ENCODE results near the gene PSMG1.
A peak's percentile ranks its signal among the peaks of the same experiment; 100 is the strongest.
"Not testable (repeated sequence)": the region's sequence is repeated elsewhere in the genome, so short reads cannot be mapped to it uniquely, and the experiment has no call there.

PSMG1 gene

DNA sequence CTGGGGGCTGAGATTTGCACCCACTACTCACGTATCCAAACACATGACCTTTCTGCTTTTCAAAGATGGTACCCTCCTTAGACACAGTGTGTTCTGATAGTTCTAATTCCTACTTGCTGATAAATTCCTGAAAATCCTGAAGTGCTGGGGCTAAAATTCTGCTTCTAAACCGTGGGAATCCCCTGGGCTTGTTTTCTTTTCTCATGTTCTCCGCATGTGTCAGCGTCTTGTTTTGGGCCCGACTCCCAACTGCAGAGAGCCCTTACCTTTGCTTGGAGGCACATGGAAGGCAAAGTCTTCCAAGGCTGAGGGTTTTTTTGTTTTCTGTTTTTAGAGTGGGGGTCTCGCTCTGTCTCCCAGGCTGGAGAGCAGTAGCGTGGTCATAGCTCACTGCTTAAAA, 27.2 kb downstream of the PSMG1 start:
- no peak for DNase-seq (ENCODE audit: low spot score)

GRCh38 chr21:39155578-39155977, 27.7 kb downstream of the PSMG1 start:
- DNase-seq (ENCODE audit: low spot score), result no peak

GRCh38 chr21:39153842-39154241, 29.4 kb downstream of the PSMG1 start:
- no peak for DNase-seq (ENCODE audit: low spot score)

DNA sequence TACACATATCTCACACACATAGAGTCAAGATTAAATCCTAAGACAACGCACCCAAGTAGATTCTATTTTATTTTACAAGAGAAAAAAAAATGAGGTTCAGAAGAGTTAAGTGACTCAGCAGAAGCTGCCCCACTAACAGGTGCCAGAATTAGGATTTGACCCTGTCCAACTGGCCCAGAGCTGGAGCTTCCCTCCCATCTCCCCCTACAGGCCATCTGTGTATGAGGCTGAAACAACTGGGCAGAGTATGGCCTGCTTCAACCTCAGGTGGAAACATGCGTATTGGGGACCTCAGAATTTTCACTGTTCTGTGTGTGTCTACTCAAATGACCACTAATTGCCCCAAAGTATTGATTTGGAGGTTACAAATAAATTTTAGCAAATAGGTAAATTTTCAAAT, 29.9 kb downstream of the PSMG1 start:
- DNase-seq (ENCODE audit: low spot score), result no peak

GRCh38 chr21:39152271-39152670, 31.0 kb downstream of the PSMG1 start:
- no peak for DNase-seq (ENCODE audit: low spot score)

DNA sequence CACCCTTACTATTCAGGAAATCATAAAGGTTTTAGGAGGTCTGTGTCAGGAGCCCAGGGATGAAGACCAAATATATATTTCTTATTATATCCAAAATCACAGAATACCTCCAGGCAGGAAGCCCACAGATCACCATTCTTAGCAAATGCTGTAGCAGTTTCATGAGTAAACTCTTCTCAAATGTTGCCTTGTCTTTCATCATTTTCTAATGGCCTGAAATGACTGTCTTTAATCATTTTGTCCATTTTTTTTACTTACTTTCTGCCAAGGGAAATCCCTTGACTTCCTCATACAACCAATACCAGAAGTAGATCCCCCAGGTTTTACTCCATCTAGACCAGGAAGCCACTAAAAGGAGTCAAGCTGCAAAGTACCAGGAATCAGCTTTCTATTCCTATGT, 32.4 kb downstream of the PSMG1 start:
- DNase-seq (ENCODE audit: low spot score), result no peak

GRCh38 chr21:39150316-39150715, 32.9 kb downstream of the PSMG1 start:
- no peak for DNase-seq (ENCODE audit: low spot score)

DNA sequence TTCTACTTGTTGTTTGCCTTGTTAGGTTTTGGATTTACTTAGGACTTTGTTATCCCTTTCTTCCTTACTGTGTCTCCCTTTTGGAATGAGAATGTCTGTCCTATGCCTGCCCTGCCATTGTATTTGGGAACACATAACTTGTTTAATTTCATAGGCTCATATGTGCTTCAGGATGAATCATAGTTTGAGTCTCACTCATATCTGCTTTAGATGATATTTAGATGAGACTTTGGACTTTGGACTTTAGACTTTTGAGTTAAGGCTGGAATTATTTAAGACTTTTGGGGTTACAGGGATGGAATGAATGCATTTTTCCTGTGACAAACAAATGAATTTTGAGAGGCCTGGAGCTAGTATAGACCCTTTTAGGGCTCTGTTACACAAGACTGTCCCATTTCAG, 33.4 kb downstream of the PSMG1 start:
- DNase-seq (ENCODE audit: low spot score), result no peak

DNA sequence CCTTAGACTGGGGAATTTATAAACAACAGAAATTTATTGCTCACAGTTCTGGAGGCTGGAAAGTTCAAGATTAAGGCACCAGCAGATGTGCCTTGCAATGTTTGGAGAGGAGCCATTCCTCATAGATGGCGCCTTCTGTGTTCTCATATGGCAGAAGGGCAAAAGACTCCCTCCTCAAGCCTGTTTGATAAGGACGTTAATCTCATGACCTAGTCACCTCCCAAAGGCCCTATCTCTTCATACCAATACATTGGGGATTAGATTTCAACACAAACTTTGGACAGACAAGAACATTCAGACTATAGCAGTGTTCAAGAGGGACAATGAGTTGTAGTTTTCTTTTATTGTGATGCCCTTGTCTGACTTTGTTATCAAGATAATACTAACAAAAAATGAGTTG, 34.3 kb downstream of the PSMG1 start:
- DNase-seq (ENCODE audit: low spot score), result no peak

GRCh38 chr21:39144191-39144590, 39.1 kb downstream of the PSMG1 start:
- no peak for DNase-seq (ENCODE audit: low spot score)

DNA sequence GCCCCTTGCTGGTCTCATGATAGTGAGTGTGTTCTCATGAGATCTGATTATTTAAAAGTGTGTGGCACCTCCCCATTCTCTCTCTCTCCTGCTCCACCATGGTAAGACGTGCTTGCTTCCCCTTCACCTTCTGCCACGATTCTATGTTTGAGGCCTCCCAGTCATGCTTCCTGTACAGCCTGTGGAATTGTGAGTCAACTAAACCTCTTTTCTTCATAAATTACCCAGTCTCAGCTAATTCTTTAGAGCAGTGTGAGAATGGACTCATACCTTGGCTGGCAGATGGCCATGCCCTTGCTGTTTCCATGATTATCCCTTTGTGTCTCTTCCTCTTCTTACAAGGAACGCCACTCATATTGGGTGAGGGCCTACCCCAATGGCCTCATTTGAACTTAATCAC, 40.3 kb downstream of the PSMG1 start:
- no peak for DNase-seq (ENCODE audit: low spot score)

- no peak for DNase-seq (ENCODE audit: low spot score)
Observed at GRCh38 chr21:39141502-39141901, 41.7 kb downstream of the PSMG1 start.

GRCh38 chr21:39137248-39138178, 45.7 kb downstream of the PSMG1 start:
- DNase-seq (ENCODE audit: low spot score), result no peak

DNA sequence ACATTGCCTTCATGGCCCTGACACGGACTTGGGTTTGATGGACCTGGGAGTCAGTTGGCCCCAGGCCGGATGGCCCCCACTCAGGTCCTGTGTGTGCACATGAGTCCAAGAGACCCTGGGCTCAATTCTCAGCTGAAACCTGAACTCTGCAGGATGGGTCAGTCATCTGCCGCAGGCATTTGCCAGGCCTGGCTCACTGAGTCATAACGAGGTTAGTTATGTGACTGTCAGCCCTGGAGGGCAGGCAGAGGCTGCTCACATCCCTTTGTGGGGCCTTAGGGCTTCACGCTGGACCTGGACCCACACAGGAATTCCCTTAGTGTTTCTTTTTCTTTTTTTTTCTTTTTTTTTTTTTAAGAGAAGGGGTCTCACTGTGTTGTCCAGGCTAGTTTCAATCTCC, 46.5 kb downstream of the PSMG1 start:
- no peak for DNase-seq (ENCODE audit: low spot score)

DNA sequence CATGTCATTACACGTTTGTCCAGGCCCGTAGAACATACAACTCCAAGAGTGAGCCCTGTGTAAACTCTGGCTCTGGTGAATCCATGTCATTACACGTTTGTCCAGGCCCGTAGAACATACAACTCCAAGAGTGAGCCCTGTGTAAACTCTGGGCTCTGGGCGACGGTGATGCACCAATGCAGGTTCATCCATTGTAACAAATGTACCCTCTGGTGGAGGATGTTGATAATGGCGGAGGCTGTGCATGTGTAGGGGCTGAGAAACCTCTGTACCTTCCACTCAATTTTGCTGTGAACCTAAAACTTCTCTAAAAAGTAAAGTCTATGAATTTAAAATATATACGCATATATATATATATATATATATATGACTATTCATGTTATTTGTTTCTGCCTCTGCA, 47.1 kb downstream of the PSMG1 start:
- not testable (repeated sequence) for DNase-seq (ENCODE audit: low spot score)

DNA sequence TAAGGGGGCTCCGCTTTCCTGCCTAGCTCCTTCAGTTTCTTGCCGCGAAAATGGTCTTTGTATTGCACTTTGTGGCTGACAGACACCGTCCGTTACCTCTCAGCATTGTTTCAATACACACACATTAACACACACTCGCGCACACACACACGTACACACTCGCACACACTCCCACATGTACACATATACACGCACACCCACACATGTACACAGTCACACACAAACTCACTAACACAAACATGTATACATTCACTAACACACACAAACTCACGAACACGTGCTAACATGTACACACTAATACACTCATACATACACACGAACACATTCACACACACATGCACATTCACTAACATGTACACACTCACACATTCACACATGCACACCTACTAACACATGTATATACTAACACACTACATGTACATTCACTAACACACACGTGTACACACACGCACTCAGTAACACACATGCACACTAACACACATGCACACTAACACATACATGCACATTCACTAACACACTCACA, 48.9 kb downstream of the PSMG1 start:
- DNase-seq (ENCODE audit: low spot score), result no peak

DNA sequence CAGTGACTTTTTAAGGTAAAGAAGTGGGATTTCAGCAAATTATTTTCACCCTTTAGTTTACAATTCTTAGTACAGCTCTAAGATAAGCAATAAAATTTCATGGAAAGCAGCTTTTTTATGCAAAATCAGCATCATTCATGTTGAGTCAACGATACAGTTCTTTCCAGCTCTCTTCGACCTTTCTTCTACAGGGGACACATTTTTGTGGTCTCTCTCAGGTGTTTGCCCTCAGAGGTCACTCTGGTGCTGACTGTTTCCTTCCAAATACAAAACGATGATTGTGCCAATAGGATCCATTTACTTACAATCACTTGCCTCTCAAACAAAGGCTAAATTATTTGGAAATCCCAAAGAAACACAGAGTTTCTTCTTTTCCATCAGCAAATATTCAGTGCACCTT, 51.0 kb downstream of the PSMG1 start:
- DNase-seq (ENCODE audit: low spot score), result no peak

- no peak for DNase-seq (ENCODE audit: low spot score)
Observed at GRCh38 chr21:39131791-39132190, 51.5 kb downstream of the PSMG1 start.

- DNase-seq (ENCODE audit: low spot score), result no peak
Observed at GRCh38 chr21:39127506-39127905, 55.7 kb downstream of the PSMG1 start.

DNA sequence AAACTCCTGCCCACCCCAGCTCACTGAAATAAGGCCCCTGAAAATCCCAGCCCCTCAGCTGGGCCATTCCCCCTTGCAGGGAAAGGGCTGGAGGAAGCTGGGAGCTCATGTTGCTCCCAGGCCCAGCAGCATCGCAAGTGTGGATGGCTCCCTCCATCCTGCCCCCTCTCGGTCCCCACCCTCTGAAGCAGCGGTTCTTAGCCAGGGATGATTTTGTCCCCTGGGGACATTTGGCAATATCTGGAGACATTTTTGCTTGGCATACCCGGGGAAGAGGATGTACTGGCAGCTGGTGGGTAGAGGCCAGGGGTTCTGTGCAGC, 56.8 kb downstream of the PSMG1 start:
- no peak for DNase-seq (ENCODE audit: low spot score)

DNA sequence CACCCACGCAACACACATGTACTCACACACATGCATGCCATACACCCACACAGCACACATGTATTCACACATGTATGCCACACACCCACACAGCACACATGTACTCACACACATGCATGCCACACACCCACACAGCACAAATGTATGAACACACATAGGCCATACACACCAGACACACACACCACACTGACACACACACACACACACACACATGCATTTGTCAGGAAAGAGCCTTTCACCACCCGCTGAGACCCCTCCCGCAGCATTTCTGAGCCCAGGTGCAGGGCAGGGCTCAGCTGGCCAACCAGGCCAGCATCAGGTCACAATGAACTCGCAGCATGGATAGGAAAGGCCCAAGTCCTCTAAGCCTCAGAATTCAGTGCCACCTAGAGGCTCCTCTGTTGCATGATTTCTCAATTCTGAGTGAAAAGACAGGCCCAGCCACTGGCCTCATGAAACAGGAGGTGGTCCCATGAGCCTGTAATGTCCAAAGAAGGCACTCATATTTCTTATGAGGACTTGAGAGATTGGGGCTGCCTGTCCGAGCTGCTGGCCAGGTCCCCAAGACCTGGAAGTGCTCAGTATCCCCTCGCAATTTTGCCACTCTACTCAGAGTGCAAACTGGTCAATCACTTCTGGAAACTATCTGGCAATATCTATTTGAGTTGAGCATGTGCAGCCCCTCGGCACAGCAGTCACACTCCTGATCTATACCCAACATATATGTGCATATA, 57.3 kb downstream of the PSMG1 start:
- peak; percentile 46 for DNase-seq (ENCODE audit: low spot score)

Measured in globus pallidus (tissue), 1 donor.